C1 segment of cervical spinal cord (tissue), 14 donors: Measurements from ENCODE around the gene RBM34.
A peak's percentile ranks its signal among the peaks of the same experiment; 100 is the strongest.
"Not testable (repeated sequence)": the region's sequence is repeated elsewhere in the genome, so short reads cannot be mapped to it uniquely, and the experiment has no call there.

Experiments
- DNase-seq, 14 donors: peaks; one replicate each; lab custom pipeline; 2025; lab: John Stamatoyannopoulos, UW

Gene RBM34

GRCh38 chr1:235112297-235113182, 48.5 kb downstream of the RBM34 start:
- DNase-seq = no peak

- DNase-seq = no peak
These were observed 49.9 kb downstream of the RBM34 start for GRCh38 chr1:235111107-235111506.

- no peak for DNase-seq
These were observed 52.2 kb downstream of the RBM34 start for GRCh38 chr1:235108876-235109275.

- no peak for DNase-seq
These were observed 52.9 kb downstream of the RBM34 start for GRCh38 chr1:235108185-235108593.

- DNase-seq = no peak
These were observed 53.5 kb downstream of the RBM34 start for GRCh38 chr1:235107368-235108184.

GRCh38 chr1:235106457-235106856, 54.6 kb downstream of the RBM34 start:
- no peak for DNase-seq

- no peak for DNase-seq
These were observed 55.7 kb downstream of the RBM34 start for GRCh38 chr1:235105051-235106043.

- DNase-seq = no peak
These were observed 58.0 kb downstream of the RBM34 start for GRCh38 chr1:235102993-235103411.

- DNase-seq = no peak
These were observed 58.8 kb downstream of the RBM34 start for GRCh38 chr1:235102259-235102582.

GRCh38 chr1:235101558-235102258, 59.3 kb downstream of the RBM34 start:
- DNase-seq = no peak

GRCh38 chr1:235100194-235100772, 60.8 kb downstream of the RBM34 start:
- DNase-seq = no peak

GRCh38 chr1:235098991-235099390, 62.1 kb downstream of the RBM34 start:
- no peak for DNase-seq

GRCh38 chr1:235098547-235098946, 62.5 kb downstream of the RBM34 start:
- no peak for DNase-seq

- DNase-seq = not testable (repeated sequence)
These were observed 63.5 kb downstream of the RBM34 start for GRCh38 chr1:235097501-235097900.

GRCh38 chr1:235095938-235096562, 65.0 kb downstream of the RBM34 start:
- DNase-seq = no peak

- DNase-seq = peak in 11 of 14 donors; percentile 16 to 66 (median 39)
These were observed 67.1 kb downstream of the RBM34 start for GRCh38 chr1:235093696-235094592.

- DNase-seq = peak in 8 of 14 donors; percentile 16 to 45 (median 32)
These were observed 67.9 kb downstream of the RBM34 start for GRCh38 chr1:235093013-235093695.

GRCh38 chr1:235092415-235092814, 68.6 kb downstream of the RBM34 start:
- DNase-seq = not testable (repeated sequence)
